Bronchial epithelial cell (primary cell): ENCODE data around the gene SGCD. TPM values are rescaled to one million over a fixed set of nuclear protein-coding genes. Genes with fewer than 3 reads are reported as not detected.
A peak's percentile ranks its signal among the peaks of the same experiment; 100 is the strongest.

Experiments
- DNase-seq: peaks from one replicate; pipeline ENCODE4 v3.0.0-alpha.2; 2010; ENCODE audit warnings: low read depth
- FAIRE-seq: peaks from 2 replicates; lab custom pipeline; 2011; peaks lifted over from hg19 to GRCh38; lab: Jason Lieb, UNC
- H3K27me3 ChIP-seq: 2 replicates; pipeline ENCODE4 v1.5.1; 2011; ENCODE audit warnings: low read length; ENCODE audit not compliant: control insufficient read depth, insufficient read depth
- H3K36me3 ChIP-seq: 2 replicates; pipeline ENCODE4 v1.5.1; 2011; ENCODE audit warnings: low read length; ENCODE audit not compliant: control insufficient read depth, insufficient read depth
- H3K4me3 ChIP-seq: 2 replicates; pipeline ENCODE4 v1.5.1; 2011; ENCODE audit warnings: mild to moderate bottlenecking, low read depth, low read length, control low read depth
- CTCF ChIP-seq: IDR thresholded peaks from 2 replicates; pipeline ENCODE4 v1.5.1; 2011; ENCODE audit warnings: mild to moderate bottlenecking, moderate library complexity, low read length, control low read depth, inconsistent platforms; ENCODE audit not compliant: insufficient read depth, severe bottlenecking
- total RNA-seq: library from RNA; depleted of rRNA; stranded (reverse); fragments of >200 nt; gene quantifications from 2 replicates; pipeline ENCODE4 v1.2.1, GENCODE V29; 2014

Gene SGCD
- total RNA-seq, 1 donor from 2014 or later: under 0.01 TPM

DNA sequence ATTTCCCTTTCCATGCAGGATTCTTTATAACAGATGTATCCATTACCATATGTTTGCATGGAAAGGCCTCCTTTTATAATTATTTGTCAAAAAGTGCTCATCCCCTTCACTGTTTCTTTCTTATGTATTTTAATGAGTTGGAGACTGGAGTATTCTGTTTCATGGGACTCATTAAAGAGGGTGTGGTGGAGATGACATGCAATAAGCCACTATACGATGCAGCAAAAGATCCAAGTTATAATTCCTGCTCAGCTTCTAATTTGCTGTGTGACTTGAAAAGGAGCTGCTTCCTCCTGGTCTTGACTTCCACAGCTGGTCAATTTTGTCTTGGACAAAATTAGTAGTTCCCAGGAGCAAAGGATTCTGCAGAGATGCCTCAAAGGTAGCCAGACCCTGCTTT lies 13.9 kb downstream of the SGCD start:
- TF ChIP-seq CTCF: no peak
- Histone ChIP-seq H3K27me3 (no peaks in the 10 kb centered on the region), H3K4me3 (no peak overlapping the region), H3K36me3 (no peaks in the 10 kb centered on the region)
- DNase-seq: no peak
- no peak for FAIRE-seq

DNA sequence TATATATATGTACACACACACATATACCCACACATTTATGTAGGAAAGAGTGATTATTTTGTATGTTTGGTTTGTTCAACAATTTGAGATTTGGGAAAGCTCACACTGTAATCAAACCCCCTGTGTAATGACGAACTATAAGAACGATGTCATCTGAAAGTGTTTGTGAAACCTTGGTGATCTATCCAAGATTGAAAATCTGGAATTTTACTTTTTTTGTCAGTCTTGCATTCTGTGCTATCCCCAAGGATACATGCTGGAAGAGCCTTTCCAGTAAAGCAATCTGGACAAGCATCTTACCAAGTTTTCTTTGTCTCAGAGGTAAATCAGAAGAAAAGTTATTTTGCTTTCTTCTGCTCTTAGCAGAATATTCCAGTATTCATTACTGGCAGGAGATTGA lies 23.3 kb downstream of the SGCD start:
- Histone ChIP-seq H3K27me3 (no peaks in the 10 kb centered on the region), H3K36me3 (no peaks in the 10 kb centered on the region), H3K4me3 (no peak overlapping the region)
- no peak for FAIRE-seq
- TF ChIP-seq CTCF: no peak
- no peak for DNase-seq

DNA sequence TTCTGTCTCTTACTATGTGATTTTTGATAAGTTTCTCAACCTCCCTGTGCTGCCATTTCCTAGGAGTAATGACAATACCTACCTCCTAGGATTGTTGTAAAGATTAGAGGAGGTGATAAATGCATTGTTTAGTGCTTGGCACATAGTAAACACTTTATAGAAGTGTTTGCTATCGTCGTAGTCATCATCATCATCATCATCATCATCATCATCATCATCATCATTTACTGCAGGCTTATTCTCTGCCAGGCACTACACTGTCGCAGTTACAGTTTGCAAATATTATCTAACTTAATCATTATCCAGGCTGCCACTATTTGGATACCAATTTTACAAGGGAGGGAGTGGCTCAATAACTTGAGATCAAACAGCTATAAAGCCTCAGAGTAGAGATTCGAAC lies 24.5 kb downstream of the SGCD start:
- TF ChIP-seq CTCF: no peak
- Histone ChIP-seq H3K27me3 (no peaks in the 10 kb centered on the region), H3K36me3 (no peaks in the 10 kb centered on the region), H3K4me3 (no peak overlapping the region)
- no peak for DNase-seq
- no peak for FAIRE-seq

DNA sequence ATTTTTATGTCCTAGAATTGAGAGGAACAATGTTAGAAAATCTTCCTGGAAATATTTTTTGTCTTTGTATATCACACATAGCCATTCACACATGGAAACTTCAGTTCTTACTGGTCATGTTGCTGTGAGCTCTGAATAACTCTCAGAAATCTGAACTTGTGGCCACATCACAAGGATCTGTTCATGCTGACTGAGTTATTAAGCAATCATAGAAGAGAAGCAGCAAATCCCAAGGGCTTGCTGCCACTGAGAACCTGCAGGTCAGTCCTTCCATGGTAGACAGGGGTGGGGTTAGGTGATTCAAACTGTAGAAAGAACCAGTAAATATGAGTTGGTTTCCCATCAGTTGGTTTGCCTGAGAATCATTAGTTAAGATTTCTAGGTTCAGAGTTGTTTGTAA lies 27.6 kb downstream of the SGCD start:
- no peaks in the 10 kb centered on the region for H3K36me3 ChIP-seq
- H3K27me3 ChIP-seq: no peaks in the 10 kb centered on the region
- DNase-seq: no peak
- H3K4me3 ChIP-seq: no peak overlapping the region
- TF ChIP-seq CTCF: no peak
- FAIRE-seq: no peak

DNA sequence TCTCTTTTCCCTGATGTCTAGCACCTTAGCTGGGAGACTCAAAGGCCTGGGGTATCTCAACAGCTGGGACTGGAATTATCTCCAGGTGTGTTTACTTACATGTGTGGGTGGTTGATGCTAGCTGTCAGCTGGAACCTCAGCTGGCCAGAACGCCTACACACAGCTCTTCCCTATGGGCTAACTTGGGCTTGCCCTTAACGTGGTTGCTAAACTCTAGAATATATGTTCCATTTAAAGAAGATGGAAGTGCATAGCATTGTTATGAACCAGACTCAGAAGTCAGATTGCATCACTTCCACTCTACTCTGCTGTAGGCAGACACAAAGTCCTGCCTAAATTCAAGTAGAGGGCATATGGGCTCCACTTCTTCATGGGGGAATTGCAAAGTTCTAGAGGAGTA lies 29.3 kb downstream of the SGCD start:
- peak; percentile 43 for DNase-seq
- no peak overlapping the region for H3K4me3 ChIP-seq
- H3K27me3 ChIP-seq: no peaks in the 10 kb centered on the region
- H3K36me3 ChIP-seq: no peaks in the 10 kb centered on the region
- TF ChIP-seq CTCF: no peak
- FAIRE-seq: no peak

- Histone ChIP-seq H3K36me3 (no peaks in the 10 kb centered on the region), H3K4me3 (no peak overlapping the region), H3K27me3 (no peaks in the 10 kb centered on the region)
- FAIRE-seq (no peak), DNase-seq (no peak)
- no peak for TF ChIP-seq CTCF
Observed at GRCh38 chr5:156359476-156359875, 32.5 kb downstream of the SGCD start.
